ENCODE measurements around the gene MEI1.

MEI1 gene

GRCh38 chr22:41681616-41682015 lies 17.7 kb upstream of the MEI1 start:
- no peaks in the 10 kb centered on the region for H3K9me3 ChIP-seq (replicated peaks; ENCODE audit: insufficient read depth, low read length)
- H3K79me2 ChIP-seq (ENCODE audit: low read length), result peaks cover 94% of the 10 kb centered on the region
- peak overlapping the region; percentile 48; the same call in 1 of the 2 replicates for H3K4me2 ChIP-seq (ENCODE audit: low read depth, low read length)
- H3K9ac ChIP-seq (ENCODE audit: low read length), result peak overlapping the region; percentile 65; the same call in 1 of the 2 replicates
- no peak for DNase-seq
- H3K9me2 ChIP-seq (replicated peaks; ENCODE audit: insufficient read depth, low read length), result no peaks in the 10 kb centered on the region
- no peak for TF ChIP-seq EZH2 (optimal IDR thresholded peaks at IDR 0.05; ENCODE audit: low read depth, low read length)
- no peak for TF ChIP-seq CTCF (IDR thresholded peaks at IDR 0.05; ENCODE audit: low read length)
- TF ChIP-seq EZH2phosphoT487 (IDR thresholded peaks at IDR 0.05; ENCODE audit: low read length), result no peak
- H3K4me1 ChIP-seq (ENCODE audit: low read length), result no peaks in the 10 kb centered on the region
- no peak overlapping the region for H2AFZ ChIP-seq (ENCODE audit: low read length)
- peaks cover 7% of the 10 kb centered on the region; the same call in 1 of the 2 replicates for H3F3A ChIP-seq (ENCODE audit: insufficient read depth, low read length)
- H3K36me3 ChIP-seq (replicated peaks; ENCODE audit: insufficient read depth, low read length), result peaks cover 14% of the 10 kb centered on the region; the same call in 1 of the 2 replicates
- peak overlapping the region; percentile 60 for H3K4me3 ChIP-seq (ENCODE audit: low read length)
- H3K27ac ChIP-seq (ENCODE audit: low read length), result no peak overlapping the region; the same call in 1 of the 2 replicates
- peaks cover 18% of the 10 kb centered on the region for H4K20me1 ChIP-seq (ENCODE audit: insufficient read depth, low read length)
- H3K27me3 ChIP-seq (replicated peaks; ENCODE audit: insufficient read depth, low read length), result no peaks in the 10 kb centered on the region

- H3K27ac ChIP-seq (ENCODE audit: low read length), result peak overlapping the region; percentile 69; the same call in 1 of the 2 replicates
- H3K79me2 ChIP-seq (ENCODE audit: low read length), result peaks cover 97% of the 10 kb centered on the region
- no peak overlapping the region for H2AFZ ChIP-seq (ENCODE audit: low read length)
- peak overlapping the region; percentile 48 for H3K4me2 ChIP-seq (ENCODE audit: low read depth, low read length)
- H3K27me3 ChIP-seq (replicated peaks; ENCODE audit: insufficient read depth, low read length), result no peaks in the 10 kb centered on the region
- peak; percentile 73 for DNase-seq
- peak overlapping the region; percentile 65 for H3K9ac ChIP-seq (ENCODE audit: low read length)
- no peaks in the 10 kb centered on the region for H3K9me3 ChIP-seq (replicated peaks; ENCODE audit: insufficient read depth, low read length)
- 0 out of 2 replicates have a peak, but pooled peaks cover 3% of the 10 kb centered on the region for H3K4me1 ChIP-seq (ENCODE audit: low read length)
- peaks cover 14% of the 10 kb centered on the region; the same call in 1 of the 2 replicates for H3K36me3 ChIP-seq (replicated peaks; ENCODE audit: insufficient read depth, low read length)
- H3K4me3 ChIP-seq (ENCODE audit: low read length), result peak overlapping the region; percentile 60
- peaks cover 7% of the 10 kb centered on the region; the same call in 1 of the 2 replicates for H3F3A ChIP-seq (ENCODE audit: insufficient read depth, low read length)
- H3K9me2 ChIP-seq (replicated peaks; ENCODE audit: insufficient read depth, low read length), result no peaks in the 10 kb centered on the region
- TF ChIP-seq EZH2phosphoT487 (IDR thresholded peaks at IDR 0.05; ENCODE audit: low read length) (no peak), EZH2 (optimal IDR thresholded peaks at IDR 0.05; ENCODE audit: low read depth, low read length) (no peak), CTCF (IDR thresholded peaks at IDR 0.05; ENCODE audit: low read length) (no peak)
- peaks cover 18% of the 10 kb centered on the region for H4K20me1 ChIP-seq (ENCODE audit: insufficient read depth, low read length)
Observed at GRCh38 chr22:41682033-41682807, 17.1 kb upstream of the MEI1 start.

DNA sequence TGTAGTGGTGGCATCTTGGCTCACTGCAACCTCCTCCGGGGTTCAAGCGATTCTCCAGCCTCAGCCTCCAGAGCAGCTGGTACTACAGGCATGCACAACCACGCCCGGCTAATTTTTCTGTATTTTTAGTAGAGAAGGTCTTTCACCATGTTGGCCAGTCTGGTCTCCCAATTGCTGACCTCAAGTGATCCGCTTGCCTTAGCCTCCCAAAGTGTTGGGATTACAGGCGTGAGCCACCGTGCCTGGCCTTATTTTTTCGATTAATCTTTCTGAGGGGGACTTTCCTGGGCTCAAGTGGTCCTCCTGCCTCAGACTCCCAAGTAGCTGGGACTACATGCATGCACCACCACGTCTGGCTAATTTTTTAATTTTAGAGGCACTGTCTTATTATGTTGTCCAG lies 16.3 kb upstream of the MEI1 start:
- peaks cover 7% of the 10 kb centered on the region for H3F3A ChIP-seq (ENCODE audit: insufficient read depth, low read length)
- H3K4me3 ChIP-seq (ENCODE audit: low read length), result peak overlapping the region; percentile 60
- no peaks in the 10 kb centered on the region for H3K9me3 ChIP-seq (replicated peaks; ENCODE audit: insufficient read depth, low read length)
- H3K9me2 ChIP-seq (replicated peaks; ENCODE audit: insufficient read depth, low read length), result no peaks in the 10 kb centered on the region
- peak overlapping the region; percentile 48; the same call in 1 of the 2 replicates for H3K4me2 ChIP-seq (ENCODE audit: low read depth, low read length)
- no peak overlapping the region for H2AFZ ChIP-seq (ENCODE audit: low read length)
- H3K9ac ChIP-seq (ENCODE audit: low read length), result peak overlapping the region; percentile 65
- peaks cover 14% of the 10 kb centered on the region; the same call in 1 of the 2 replicates for H3K36me3 ChIP-seq (replicated peaks; ENCODE audit: insufficient read depth, low read length)
- no peaks in the 10 kb centered on the region for H3K27me3 ChIP-seq (replicated peaks; ENCODE audit: insufficient read depth, low read length)
- H3K4me1 ChIP-seq (ENCODE audit: low read length), result 0 out of 2 replicates have a peak, but pooled peaks cover 7% of the 10 kb centered on the region
- H3K79me2 ChIP-seq (ENCODE audit: low read length), result peaks cover 99% of the 10 kb centered on the region
- peak overlapping the region; percentile 69; the same call in 1 of the 2 replicates for H3K27ac ChIP-seq (ENCODE audit: low read length)
- TF ChIP-seq CTCF (IDR thresholded peaks at IDR 0.05; ENCODE audit: low read length) (no peak), EZH2 (optimal IDR thresholded peaks at IDR 0.05; ENCODE audit: low read depth, low read length) (no peak)
- no peak for DNase-seq
- peaks cover 18% of the 10 kb centered on the region for H4K20me1 ChIP-seq (ENCODE audit: insufficient read depth, low read length)
